K562 (cell line): ENCODE data around the gene ZBTB20. TPM values are rescaled to one million over a fixed set of nuclear protein-coding genes. Genes with fewer than 3 reads are reported as not detected.

Experiments used
- ATAC-seq: fragments of 200-7000 bp; cut with Tn5 transposase; 3 replicates; pipeline ENCODE4 v1.9.1; 2020; ENCODE audit warnings: moderate library complexity
- BruUV-seq: library from RNA; stranded (reverse); fragments of 400-500 nt; replicated peaks from 2 replicates; lab custom pipeline; 2021; lab: Mats Ljungman, UMichigan
- CTCF ChIA-PET: fragments of 300-600 bp; formaldehyde crosslinking; extraction: SDS; loops from one replicate; lab custom pipeline; 2021; ENCODE audit warnings: low intra/inter-chr PET ratio; lab: Yijun Ruan, JAX
- POLR2A ChIA-PET: fragments of 300-600, 350-650 bp; sonication (Branson Sonifier 250); formaldehyde crosslinking; extraction: SDS; loops from one replicate; lab custom pipeline; 2021; ENCODE audit warnings: antibody characterized with exemption, inconsistent platforms; lab: Yijun Ruan, JAX
- DNase-seq, 4 experiments: peaks; one replicate each; pipeline versions ENCODE4 v3.0.0 to v3.0.0-alpha.2; 2011 to 2018; ENCODE audit warnings: low spot score in 3 of 4, mixed read lengths in 3 of 4; ENCODE audit errors: extremely low read depth in 1 of 4
- FAIRE-seq: peaks from 2 replicates; lab custom pipeline; 2011; peaks lifted over from hg19 to GRCh38; lab: Jason Lieb, UNC
- H2AFZ ChIP-seq: 2 replicates; pipeline ENCODE4 v1.6.0; 2011; ENCODE audit warnings: low read depth, low read length, control low read depth, inconsistent platforms
- H3K27ac ChIP-seq: fragments of 200-600 bp; 3 replicates; pipeline ENCODE4 v1.8.0; 2011; ENCODE audit warnings: low read depth, mild to moderate bottlenecking, control low read depth, inconsistent platforms, low read length, moderate library complexity, mixed read lengths; ENCODE audit errors: extremely low read depth
- H3K27me3 ChIP-seq, 2 experiments: fragments of 300-600 bp in 1 of 2; 2 replicates in 1 of 2; 3 replicates in 1 of 2; pipeline versions ENCODE4 v1.6.0 to v1.8.0; 2011; ENCODE audit warnings: inconsistent platforms in 2 of 2, low read length in 2 of 2, mild to moderate bottlenecking in 1 of 2, mixed read lengths in 1 of 2, moderate library complexity in 1 of 2; ENCODE audit not compliant: control insufficient read depth in 2 of 2, insufficient read depth in 2 of 2
- H3K36me3 ChIP-seq: fragments of 300-600 bp; 3 replicates; pipeline ENCODE4 v1.8.0; 2011; ENCODE audit warnings: mild to moderate bottlenecking, low read length, inconsistent platforms; ENCODE audit not compliant: control insufficient read depth, insufficient read depth
- H3K4me1 ChIP-seq, 2 experiments: fragments of 200-600 bp in 1 of 2; replicated peaks in 1 of 2; 2 replicates in 1 of 2; 3 replicates in 1 of 2; pipeline versions ENCODE4 v1.5.1 to v1.8.0; 2011; ENCODE audit warnings: inconsistent platforms in 2 of 2, low read length in 2 of 2, mild to moderate bottlenecking in 1 of 2, mixed read lengths in 1 of 2, moderate library complexity in 1 of 2; ENCODE audit not compliant: control insufficient read depth in 2 of 2, insufficient read depth in 2 of 2
- H3K4me2 ChIP-seq: 2 replicates; pipeline ENCODE4 v1.6.1; 2011; ENCODE audit warnings: low read length, control low read depth, inconsistent platforms, mixed read lengths; ENCODE audit not compliant: insufficient read depth
- H3K4me3 ChIP-seq: fragments of 200-600 bp; sonication (generic), shearing (Covaris generic); 2 replicates; pipeline ENCODE4 v1.5.1; 2016; ENCODE audit warnings: control low read depth, inconsistent platforms
- H3K79me2 ChIP-seq: fragments of 200-600 bp; 3 replicates; pipeline ENCODE4 v1.8.0; 2011; ENCODE audit warnings: low read length, inconsistent platforms; ENCODE audit not compliant: control insufficient read depth, insufficient read depth
- H3K9ac ChIP-seq, 2 experiments: 2 replicates each; pipeline versions ENCODE4 v1.6.0 to v1.6.1; 2011; ENCODE audit warnings: low read depth in 2 of 2, low read length in 2 of 2, control low read depth in 1 of 2, inconsistent platforms in 1 of 2, mild to moderate bottlenecking in 1 of 2, mixed read lengths in 1 of 2; ENCODE audit not compliant: insufficient read depth in 1 of 2
- H3K9me1 ChIP-seq: one replicate; pipeline ENCODE4 v1.6.0; 2011; ENCODE audit warnings: inconsistent platforms, mild to moderate bottlenecking, low read length, moderate library complexity; ENCODE audit not compliant: control insufficient read depth, insufficient read depth
- H3K9me3 ChIP-seq: replicated peaks from 2 replicates; pipeline ENCODE4 v1.5.1; 2011; ENCODE audit warnings: low read depth, low read length, inconsistent platforms; ENCODE audit not compliant: control insufficient read depth, insufficient read depth
- H4K20me1 ChIP-seq: replicated peaks from 2 replicates; pipeline ENCODE4 v1.6.1; 2011; ENCODE audit warnings: low read length, inconsistent platforms, mixed read lengths; ENCODE audit not compliant: control insufficient read depth, insufficient read depth
- CBX2 ChIP-seq: fragments of 200-600 bp; sonication (generic); IDR thresholded peaks from one replicate; pipeline ENCODE4 v1.6.1; 2012; ENCODE audit warnings: mild to moderate bottlenecking, low read length, inconsistent platforms; ENCODE audit not compliant: insufficient read depth, poor library complexity, severe bottlenecking
- LEF1 ChIP-seq: fragments of 450-650 bp; IDR thresholded peaks from 2 replicates; pipeline ENCODE4 v1.6.1; 2016; ENCODE audit warnings: mild to moderate bottlenecking
- MAFK ChIP-seq: IDR thresholded peaks from 2 replicates; pipeline ENCODE4 v1.6.1; 2011; ENCODE audit warnings: low read length, improper control_type of control experiment
- MCM2 ChIP-seq: fragments of 450-650 bp; IDR thresholded peaks from 2 replicates; pipeline ENCODE4 v1.6.1; 2017; ENCODE audit warnings: low read depth, mild to moderate bottlenecking
- SOX6 ChIP-seq: fragments of 450-650 bp; IDR thresholded peaks from 2 replicates; pipeline ENCODE4 v1.6.1; 2014; ENCODE audit warnings: mild to moderate bottlenecking
- ZNF140 ChIP-seq: fragments of 250-450 bp; sonication (Bioruptor Pico); IDR thresholded peaks from 2 replicates; pipeline ENCODE4 v1.8.0; 2021; ENCODE audit warnings: moderate library complexity, mild to moderate bottlenecking, inconsistent platforms
- in situ Hi-C: fragments of 300-500 bp; cut with MboI; formaldehyde crosslinking; loops from 4 replicates; pipeline ENCODE4 v1.15.0; 2018; ENCODE audit warnings: inconsistent platforms, mixed read lengths
- intact Hi-C: fragments of 100-400 bp; cut with micrococcal nuclease; formaldehyde crosslinking; loops from 2 replicates; pipeline ENCODE4 v1.14.2; 2022
- polyA plus RNA-seq, 8 experiments: library from polyadenylated mRNA; depleted of rRNA in 4 of 8; stranded (reverse) in 5 of 8; unstranded in 3 of 8; fragments of >200 nt; fragmentation: Nextera tagmentation in 2 of 8; fragmentation: Illumina TruSeq in 1 of 8; extraction: Ambion mirVana in 2 of 8; extraction: Trizol in 1 of 8; gene quantifications; 2 replicates each; pipeline versions ENCODE4 v1.2.1 to v1.2.3, GENCODE V29; 2011 to 2014; ENCODE audit warnings: inconsistent platforms in 1 of 8, missing spikeins in 1 of 8
- total RNA-seq, 7 experiments: library from RNA; depleted of rRNA in 6 of 7; stranded (reverse); fragments of >200 nt in 6 of 7; fragmentation: Illumina TruSeq in 2 of 7; extraction: Trizol in 2 of 7; gene quantifications; 2 replicates each; pipeline versions ENCODE4 v1.2.1 to v1.2.3, GENCODE V29; 2011 to 2021; ENCODE audit warnings: low replicate concordance in 1 of 7
- TF ChIP-seq, protein P1 (sequence below): fragments of 450-650 bp; conservative IDR thresholded peaks from 2 replicates; pipeline ENCODE4 v1.6.1; 2016; ENCODE audit warnings: missing genetic modification characterization, low read depth, mild to moderate bottlenecking, control low read depth, missing compliant biosample characterization
- TF ChIP-seq, protein P2 (sequence below): sonication (generic); formaldehyde crosslinking; IDR thresholded peaks from 2 replicates; pipeline ENCODE4 v1.8.1; 2022; ENCODE audit warnings: missing genetic modification reagents

ZBTB20 gene
- total and polyA plus RNA-seq, 9 of the 15 experiments (the other 6 are each of a cell fraction or from before 2014, with no cell fraction given) = 0.17 to 1.7 (median 0.45) TPM

DNA sequence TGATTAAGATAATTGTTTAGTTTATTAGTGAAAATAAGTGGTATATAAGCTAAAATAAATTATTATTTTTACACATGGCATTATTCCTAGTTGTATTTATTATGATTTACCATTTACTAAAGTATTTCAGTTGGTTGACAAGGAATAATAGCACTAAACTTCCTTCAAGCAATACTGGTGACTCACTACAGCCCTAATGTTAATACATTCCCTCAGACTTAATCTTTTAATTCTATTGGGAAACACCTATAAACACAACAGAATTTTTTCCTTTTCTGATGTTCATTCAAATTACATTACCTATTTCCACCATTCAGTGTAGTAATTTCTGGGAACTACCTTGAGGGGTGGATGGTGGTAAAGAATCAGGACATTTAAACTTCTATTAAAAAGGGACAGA lies 589.3 kb downstream of the ZBTB20 start:
- CTCF ChIA-PET = no interaction called here
- ATAC-seq = no peak

More for the DNA sequence above, 589.3 kb downstream of the ZBTB20 start:
- Histone ChIP-seq H2AFZ (no peak overlapping the region), H3K4me1 (no peaks in the 10 kb centered on the region), H3K9ac (no peak overlapping the region), H3K9me3 (no peaks in the 10 kb centered on the region), H3K36me3 (no peaks in the 10 kb centered on the region), H4K20me1 (no peaks in the 10 kb centered on the region), H3K27ac (no peak overlapping the region), H3K79me2 (no peaks in the 10 kb centered on the region), H3K9me1 (no peaks in the 10 kb centered on the region), H3K27me3 (no peaks in the 10 kb centered on the region), H3K4me3 (no peak overlapping the region), H3K4me2 (no peak overlapping the region)
- DNase-seq (no peak), FAIRE-seq (no peak)
- POLR2A ChIA-PET = no interaction called here
- BruUV-seq = no TSS peak
- TF ChIP-seq, protein P1, sequence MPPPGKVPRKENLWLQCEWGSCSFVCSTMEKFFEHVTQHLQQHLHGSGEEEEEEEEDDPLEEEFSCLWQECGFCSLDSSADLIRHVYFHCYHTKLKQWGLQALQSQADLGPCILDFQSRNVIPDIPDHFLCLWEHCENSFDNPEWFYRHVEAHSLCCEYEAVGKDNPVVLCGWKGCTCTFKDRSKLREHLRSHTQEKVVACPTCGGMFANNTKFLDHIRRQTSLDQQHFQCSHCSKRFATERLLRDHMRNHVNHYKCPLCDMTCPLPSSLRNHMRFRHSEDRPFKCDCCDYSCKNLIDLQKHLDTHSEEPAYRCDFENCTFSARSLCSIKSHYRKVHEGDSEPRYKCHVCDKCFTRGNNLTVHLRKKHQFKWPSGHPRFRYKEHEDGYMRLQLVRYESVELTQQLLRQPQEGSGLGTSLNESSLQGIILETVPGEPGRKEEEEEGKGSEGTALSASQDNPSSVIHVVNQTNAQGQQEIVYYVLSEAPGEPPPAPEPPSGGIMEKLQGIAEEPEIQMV (tag) = no peak
- TF ChIP-seq LEF1 (no peak), SOX6 (no peak), CBX2 (no peak), MAFK (no peak), ZNF140 (CRISPR knock-in tag) (no peak), MCM2 (no peak)
- TF ChIP-seq, protein P2, sequence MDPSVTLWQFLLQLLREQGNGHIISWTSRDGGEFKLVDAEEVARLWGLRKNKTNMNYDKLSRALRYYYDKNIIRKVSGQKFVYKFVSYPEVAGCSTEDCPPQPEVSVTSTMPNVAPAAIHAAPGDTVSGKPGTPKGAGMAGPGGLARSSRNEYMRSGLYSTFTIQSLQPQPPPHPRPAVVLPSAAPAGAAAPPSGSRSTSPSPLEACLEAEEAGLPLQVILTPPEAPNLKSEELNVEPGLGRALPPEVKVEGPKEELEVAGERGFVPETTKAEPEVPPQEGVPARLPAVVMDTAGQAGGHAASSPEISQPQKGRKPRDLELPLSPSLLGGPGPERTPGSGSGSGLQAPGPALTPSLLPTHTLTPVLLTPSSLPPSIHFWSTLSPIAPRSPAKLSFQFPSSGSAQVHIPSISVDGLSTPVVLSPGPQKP (CRISPR knock-in tag) = no peak
- intact Hi-C loops = no loop called here
- in situ Hi-C loops = no loop called here
